ENCODE measurements around the gene SLC2A11. TPM values are rescaled to one million over a fixed set of nuclear protein-coding genes. Genes with fewer than 3 reads are reported as not detected.
"Not testable (repeated sequence)": the region's sequence is repeated elsewhere in the genome, so short reads cannot be mapped to it uniquely, and the experiment has no call there.

SLC2A11 gene
- total RNA-seq, 1 donor from 2014 or later = 10.5 TPM

- no peak for DNase-seq (ENCODE audit: extremely low read depth, low read depth, low spot score)
Measured at GRCh38 chr22:23903328-23903971, 45.8 kb downstream of the SLC2A11 start.

DNA sequence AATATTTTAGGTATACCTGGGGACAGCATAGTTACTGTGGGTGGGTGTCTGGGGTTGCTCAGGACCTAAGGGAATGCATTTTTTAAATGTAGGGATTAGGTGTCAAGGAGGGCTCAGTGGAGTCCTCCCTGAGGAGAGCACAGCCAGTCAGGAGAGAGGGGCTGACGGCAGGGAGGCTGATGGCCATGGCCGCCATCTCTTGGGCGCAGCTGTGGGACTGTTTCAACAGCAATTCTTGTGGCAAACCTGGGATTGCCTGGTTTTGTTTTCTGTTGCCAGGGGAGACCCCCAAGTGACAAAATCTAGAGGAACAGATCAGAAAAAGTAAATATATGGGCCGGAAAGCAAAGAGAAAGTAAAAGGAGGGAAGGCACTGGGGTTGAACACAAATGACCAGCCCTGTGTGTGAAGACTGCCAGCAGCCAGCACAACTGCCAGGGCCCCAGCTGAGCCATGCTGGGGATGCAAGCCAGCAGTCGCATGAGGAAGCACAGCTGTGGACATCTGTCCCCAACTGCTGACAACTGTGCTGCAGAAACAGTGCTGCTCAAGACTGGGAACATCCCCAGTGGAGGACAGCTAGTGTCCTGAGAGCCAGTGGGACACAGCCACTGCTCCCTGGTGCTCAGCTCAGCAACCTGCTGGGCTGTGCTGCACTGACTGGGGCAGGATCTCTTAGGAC is 47.0 kb downstream of the SLC2A11 start:
- DNase-seq (ENCODE audit: extremely low read depth, low read depth, low spot score) = no peak

GRCh38 chr22:23906641-23907040 is 49.0 kb downstream of the SLC2A11 start:
- no peak for DNase-seq (ENCODE audit: extremely low read depth, low read depth, low spot score)

DNA sequence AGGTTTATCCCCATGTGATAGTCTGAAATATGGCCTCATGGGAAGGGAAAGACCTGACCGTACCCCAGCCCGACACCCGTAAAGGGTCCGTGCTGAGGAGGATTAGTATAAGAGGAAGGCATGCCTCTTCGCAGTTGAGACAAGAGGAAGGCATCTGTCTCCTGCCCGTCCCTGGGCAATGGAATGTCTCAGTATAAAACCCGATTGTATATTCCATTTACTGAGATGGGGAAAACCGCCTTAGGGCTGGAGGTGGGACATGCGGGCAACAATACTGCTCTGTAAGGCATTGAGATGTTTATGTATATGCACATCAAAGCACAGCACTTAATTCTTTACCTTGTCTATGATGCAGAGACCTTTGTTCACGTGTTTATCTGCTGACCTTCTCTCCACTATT is 49.7 kb downstream of the SLC2A11 start:
- not testable (repeated sequence) for DNase-seq (ENCODE audit: extremely low read depth, low read depth, low spot score)

GRCh38 chr22:23908587-23909205 is 51.0 kb downstream of the SLC2A11 start:
- DNase-seq (ENCODE audit: extremely low read depth, low read depth, low spot score) = no peak

- DNase-seq (ENCODE audit: extremely low read depth, low read depth, low spot score) = no peak
Measured at GRCh38 chr22:23909296-23909898, 51.7 kb downstream of the SLC2A11 start.

DNA sequence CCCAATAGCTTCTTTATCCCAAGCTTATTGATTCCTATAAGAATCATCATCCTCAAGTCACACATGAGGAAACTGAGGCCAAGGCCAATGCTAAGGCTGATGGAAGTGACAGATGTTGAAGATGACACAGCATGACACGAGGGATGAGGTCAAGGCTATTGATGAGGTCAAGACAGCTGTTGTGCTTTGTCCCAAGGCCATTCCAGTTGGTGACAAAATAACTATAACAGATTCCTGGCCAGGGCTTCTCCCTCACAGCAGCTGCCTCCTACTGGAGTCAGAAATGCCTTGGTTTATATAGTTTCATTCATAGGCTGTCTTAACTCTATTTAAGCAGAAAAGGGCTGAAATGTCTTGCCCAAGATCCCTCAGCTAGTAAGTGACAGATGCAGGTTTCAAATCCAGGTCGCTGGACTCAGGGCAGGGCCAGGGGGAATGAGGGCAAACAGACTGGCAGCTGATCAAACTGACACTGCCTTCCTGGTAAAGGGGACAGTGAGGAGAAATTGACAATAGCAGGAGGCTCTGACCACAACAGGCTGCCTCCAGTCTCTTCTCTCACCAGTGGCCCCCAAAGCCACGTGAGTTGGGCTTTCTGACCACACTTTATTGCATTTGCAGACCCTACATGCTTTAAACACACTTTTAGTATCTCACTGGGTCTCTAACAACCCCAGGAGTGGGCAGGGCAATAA is 53.0 kb downstream of the SLC2A11 start:
- no peak for DNase-seq (ENCODE audit: extremely low read depth, low read depth, low spot score)

DNA sequence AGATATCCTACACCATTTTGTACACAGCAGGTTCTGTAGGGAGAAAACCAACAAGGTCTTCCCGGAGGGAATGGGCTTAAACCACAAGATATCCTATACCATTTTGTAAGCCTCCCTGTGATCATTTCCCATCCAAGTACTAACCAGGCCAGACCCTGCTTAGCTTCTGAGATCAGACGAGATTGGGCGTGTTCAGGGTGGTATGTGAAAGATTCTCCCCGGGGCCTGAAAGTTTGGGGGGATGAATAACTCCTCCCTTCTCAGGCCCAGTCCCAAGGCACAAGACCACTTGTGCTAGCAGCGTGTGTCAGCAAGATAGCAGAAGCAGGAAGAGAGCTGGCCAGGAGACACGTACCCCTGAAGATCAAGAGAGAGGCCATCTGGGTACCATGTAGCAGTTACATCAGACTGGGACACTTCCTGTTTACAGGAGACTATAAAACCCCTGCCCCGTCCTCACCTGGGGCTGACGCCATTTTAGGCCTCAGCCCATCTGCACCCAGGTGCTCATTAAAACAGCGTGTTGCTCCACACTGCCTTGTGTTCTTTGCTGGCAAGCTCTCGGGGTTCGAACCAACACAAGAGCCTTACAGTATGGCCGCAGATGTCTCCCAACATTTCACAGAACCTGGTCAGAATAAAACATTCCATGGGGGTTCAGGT is 53.8 kb downstream of the SLC2A11 start:
- no peak for DNase-seq (ENCODE audit: extremely low read depth, low read depth, low spot score)

GRCh38 chr22:23912293-23912903 is 54.7 kb downstream of the SLC2A11 start:
- no peak for DNase-seq (ENCODE audit: extremely low read depth, low read depth, low spot score)

GRCh38 chr22:23913306-23913660 is 55.6 kb downstream of the SLC2A11 start:
- no peak for DNase-seq (ENCODE audit: extremely low read depth, low read depth, low spot score)

DNA sequence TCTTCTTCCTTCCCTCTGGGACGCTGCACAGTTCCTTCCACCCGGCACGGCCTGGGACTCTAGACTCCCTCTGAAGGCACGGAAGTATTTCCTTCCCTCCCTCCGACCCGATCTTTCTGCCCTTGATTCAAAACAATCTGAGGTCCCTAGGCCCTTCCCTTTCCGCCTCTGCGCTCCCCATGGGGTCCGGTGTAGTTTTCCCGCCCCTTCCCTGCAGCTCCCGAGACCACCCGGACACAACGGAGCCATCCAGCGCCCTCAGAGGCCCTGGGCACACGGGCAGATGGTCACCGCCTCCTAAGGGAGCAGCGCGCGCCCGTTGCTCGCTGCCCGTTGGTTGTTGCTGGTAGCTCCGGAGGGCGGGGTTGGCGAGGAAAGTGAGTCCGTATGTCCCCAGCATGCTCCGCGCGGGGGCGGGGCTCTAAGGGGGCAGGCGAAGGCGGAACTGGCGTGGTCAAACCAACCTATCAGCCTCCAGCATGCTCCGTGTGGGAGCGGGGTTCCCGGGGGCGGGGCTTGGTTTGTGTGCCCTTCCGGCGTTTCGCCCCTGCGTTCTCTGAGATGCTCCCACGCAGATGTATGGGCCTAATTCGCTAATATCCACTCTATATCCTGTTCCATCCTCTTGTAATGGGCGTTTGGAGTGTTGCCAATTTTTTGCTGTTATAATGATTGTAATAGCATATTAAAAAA is 56.1 kb downstream of the SLC2A11 start:
- DNase-seq (ENCODE audit: extremely low read depth, low read depth, low spot score) = peak; percentile 77

DNA sequence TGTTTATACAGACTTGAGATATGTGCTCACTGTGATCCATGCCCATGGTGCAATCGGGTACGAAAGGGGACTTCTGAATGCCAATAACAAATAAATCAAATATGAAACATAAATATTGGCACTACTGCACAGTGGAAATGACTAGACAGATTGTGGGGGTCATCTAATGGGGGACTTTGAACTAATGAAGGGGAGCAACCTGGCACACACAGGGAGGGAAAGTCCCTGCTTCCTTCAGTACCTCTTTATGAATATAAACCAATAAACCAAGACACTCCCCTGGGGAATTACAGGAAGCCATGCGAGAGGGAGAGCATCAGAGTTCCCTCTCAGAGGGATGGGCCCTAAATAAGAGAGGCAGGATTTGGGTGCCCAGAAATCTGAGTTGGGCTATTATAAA is 57.6 kb downstream of the SLC2A11 start:
- DNase-seq (ENCODE audit: extremely low read depth, low read depth, low spot score) = no peak

DNA sequence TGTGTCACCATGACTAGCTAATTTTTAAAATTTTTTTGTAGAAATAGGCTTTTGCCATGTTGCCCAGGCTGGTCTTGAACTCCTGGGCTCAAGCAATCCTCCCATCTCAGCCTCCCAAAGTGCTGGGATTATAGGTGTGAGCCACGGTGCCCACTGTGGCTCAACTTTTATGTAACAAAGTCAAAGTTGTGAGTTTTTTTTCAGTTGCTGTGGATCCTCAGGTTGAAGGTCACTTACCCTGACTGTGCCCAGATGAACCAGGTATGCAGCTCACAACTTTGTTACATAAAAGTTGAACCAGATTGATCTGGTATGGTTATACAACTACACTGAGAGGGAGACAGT is 62.6 kb downstream of the SLC2A11 start:
- DNase-seq (ENCODE audit: extremely low read depth, low read depth, low spot score) = not testable (repeated sequence)

DNA sequence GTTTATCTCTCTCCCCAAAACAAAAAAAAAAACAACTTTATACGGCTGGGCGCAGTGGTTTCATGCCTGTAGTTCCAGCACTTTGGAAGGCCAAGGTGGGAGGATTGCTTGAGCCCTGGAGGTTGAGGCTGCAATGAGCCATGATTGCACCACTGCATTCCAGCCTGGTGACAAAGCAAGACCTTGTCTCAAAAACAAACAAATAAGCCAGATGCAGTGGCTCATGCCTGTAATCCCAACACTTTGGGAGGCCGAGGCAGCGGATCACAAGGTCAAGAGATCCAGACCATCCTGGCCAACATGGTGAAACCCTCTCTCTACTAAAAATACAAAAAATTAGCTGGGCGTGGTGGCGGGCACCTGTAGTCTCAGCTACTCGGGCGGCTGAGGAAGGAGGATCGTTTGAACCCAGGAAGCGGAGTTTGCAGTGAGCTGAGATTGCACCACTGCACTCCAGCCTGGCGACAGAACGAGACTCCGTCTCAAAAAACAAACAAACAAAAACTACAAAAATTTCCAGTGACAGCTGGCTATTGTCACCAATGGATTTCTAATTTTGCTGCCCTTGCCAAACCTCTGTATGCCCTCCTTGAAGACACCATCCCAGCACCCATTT is 64.0 kb downstream of the SLC2A11 start:
- DNase-seq (ENCODE audit: extremely low read depth, low read depth, low spot score) = not testable (repeated sequence)

DNA sequence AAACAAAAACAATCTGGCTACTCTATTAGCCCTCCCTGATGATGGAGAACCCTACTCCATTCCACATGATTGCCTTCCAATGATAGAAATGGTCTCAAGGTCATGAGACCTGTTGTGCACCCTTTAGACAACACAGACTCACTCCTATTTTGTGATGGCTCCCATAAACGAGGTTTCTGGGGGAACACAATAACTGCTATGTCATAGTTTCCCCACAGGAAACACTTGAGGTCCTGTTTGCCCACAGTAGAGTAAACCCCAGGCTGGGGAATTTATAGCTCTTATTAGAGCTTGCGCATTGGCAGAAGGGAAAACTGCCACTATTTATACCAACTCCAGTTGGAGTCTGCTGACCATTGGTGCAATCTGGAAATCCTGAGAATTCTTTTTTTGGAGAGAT is 65.2 kb downstream of the SLC2A11 start:
- no peak for DNase-seq (ENCODE audit: extremely low read depth, low read depth, low spot score)

DNA sequence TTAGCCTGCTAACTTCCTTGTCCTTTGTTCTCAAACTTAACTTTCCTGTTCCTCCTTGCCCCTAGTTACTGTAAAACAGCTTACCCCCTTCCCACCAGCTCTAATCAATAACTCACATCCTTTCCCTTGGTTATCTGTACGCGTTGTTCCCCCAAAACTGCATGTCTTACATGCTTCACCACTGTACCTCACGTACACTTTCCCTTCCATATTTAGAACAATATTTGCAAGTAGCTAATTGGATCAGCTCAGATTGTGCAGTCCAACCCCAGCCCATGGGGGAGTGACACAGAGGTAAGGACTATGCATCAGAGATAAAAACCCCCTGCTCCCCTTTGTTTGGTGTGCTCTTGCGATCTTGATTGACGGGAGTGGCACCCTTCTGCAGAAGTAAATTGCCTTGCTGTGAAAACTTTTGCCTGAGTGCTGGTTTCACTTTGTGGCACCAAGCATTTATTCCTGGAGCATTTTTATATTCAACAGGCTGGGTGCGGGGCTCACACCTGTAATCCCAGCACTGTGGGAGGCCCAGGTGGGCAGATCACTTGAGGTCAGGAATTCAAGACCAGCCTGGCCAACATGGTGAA is 67.4 kb downstream of the SLC2A11 start:
- DNase-seq (ENCODE audit: extremely low read depth, low read depth, low spot score) = no peak

GRCh38 chr22:23926561-23926960 is 68.9 kb downstream of the SLC2A11 start:
- DNase-seq (ENCODE audit: extremely low read depth, low read depth, low spot score) = no peak

Measured in glomerular endothelial cell (primary cell).